AG04450 (cell line): ENCODE data around the gene ARHGAP19. TPM values are rescaled to one million over a fixed set of nuclear protein-coding genes. Genes with fewer than 3 reads are reported as not detected.

ENCODE experiments used
- CTCF ChIA-PET: fragments of 300-600, 350-600 bp; formaldehyde crosslinking; extraction: SDS; loops from one replicate; lab custom pipeline; 2022; ENCODE audit warnings: antibody characterized with exemption, inconsistent platforms; lab: Charles Lee
- POLR2A ChIA-PET: fragments of 350-600 bp; formaldehyde crosslinking; extraction: SDS; loops from one replicate; lab custom pipeline; 2021; ENCODE audit warnings: antibody characterized with exemption, inconsistent platforms; lab: Yijun Ruan, JAX
- DNase-seq: peaks from one replicate; pipeline ENCODE4 v3.0.0-alpha.2; 2011; ENCODE audit warnings: low read depth, low spot score
- H3K27ac ChIP-seq: one replicate; pipeline ENCODE4 v1.5.1; 2012; ENCODE audit warnings: low read depth, low read length, control low read depth
- H3K27me3 ChIP-seq: one replicate; pipeline ENCODE4 v1.6.0; 2012; ENCODE audit warnings: low read length; ENCODE audit not compliant: control insufficient read depth, insufficient read depth
- H3K4me3 ChIP-seq: 2 replicates; pipeline ENCODE4 v1.5.1; 2011; ENCODE audit warnings: mild to moderate bottlenecking, low read depth, low read length, control low read depth
- H3K9me3 ChIP-seq: 2 replicates; pipeline ENCODE4 v1.5.1; 2012; ENCODE audit warnings: low read length; ENCODE audit not compliant: control insufficient read depth, insufficient read depth
- polyA plus RNA-seq: library from polyadenylated mRNA; depleted of rRNA; stranded (reverse); fragments of >200 nt; gene quantifications from 2 replicates; pipeline ENCODE4 v1.2.3, GENCODE V29; 2011
- TF ChIP-seq, protein P1 (sequence below): IDR thresholded peaks from 2 replicates; pipeline ENCODE4 v1.5.1; 2011; ENCODE audit warnings: low read depth, low read length, control low read depth, inconsistent platforms

ARHGAP19 gene
- polyA plus RNA-seq, 1 experiment, result 8.6 TPM

GRCh38 chr10:97185326-97186058, 106.9 kb downstream of the ARHGAP19 start, which contains the start of gene SLIT1:
Gene SLIT1, minus strand, starts transcription at chr10:97185959. Its CDS starts 285 bp downstream, at chr10:97185674.
- DNase-seq, result no peak
- H3K4me3 ChIP-seq, result no peak within 1 kb of the TSS
- no peaks in the 10 kb centered on the region for H3K9me3 ChIP-seq
- H3K27me3 ChIP-seq, result peaks cover 78% of the 10 kb centered on the region
- TF ChIP-seq, protein P1, sequence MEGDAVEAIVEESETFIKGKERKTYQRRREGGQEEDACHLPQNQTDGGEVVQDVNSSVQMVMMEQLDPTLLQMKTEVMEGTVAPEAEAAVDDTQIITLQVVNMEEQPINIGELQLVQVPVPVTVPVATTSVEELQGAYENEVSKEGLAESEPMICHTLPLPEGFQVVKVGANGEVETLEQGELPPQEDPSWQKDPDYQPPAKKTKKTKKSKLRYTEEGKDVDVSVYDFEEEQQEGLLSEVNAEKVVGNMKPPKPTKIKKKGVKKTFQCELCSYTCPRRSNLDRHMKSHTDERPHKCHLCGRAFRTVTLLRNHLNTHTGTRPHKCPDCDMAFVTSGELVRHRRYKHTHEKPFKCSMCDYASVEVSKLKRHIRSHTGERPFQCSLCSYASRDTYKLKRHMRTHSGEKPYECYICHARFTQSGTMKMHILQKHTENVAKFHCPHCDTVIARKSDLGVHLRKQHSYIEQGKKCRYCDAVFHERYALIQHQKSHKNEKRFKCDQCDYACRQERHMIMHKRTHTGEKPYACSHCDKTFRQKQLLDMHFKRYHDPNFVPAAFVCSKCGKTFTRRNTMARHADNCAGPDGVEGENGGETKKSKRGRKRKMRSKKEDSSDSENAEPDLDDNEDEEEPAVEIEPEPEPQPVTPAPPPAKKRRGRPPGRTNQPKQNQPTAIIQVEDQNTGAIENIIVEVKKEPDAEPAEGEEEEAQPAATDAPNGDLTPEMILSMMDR, result no peak
- H3K27ac ChIP-seq, result no peak within 1 kb of the TSS
- POLR2A ChIA-PET, result no interaction called here
- CTCF ChIA-PET, result no interaction called here

DNA sequence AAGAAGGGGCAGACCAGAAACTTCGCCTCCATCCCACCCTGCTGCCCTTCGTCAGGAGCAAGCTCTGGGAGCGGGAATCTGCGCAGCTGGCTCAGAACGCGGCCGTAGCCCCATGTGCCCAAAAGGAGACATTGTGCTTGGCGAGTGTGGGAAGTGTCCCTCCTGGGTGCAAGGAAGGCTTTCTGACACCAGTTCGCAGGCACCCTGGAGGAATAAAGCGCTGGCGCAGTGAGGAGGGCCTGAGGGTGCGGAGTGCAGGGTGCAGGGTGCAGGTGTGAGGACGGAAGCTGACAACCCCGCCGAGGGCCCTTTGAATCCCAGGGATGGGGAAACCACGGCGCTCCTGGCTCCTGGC, 107.5 kb downstream of the ARHGAP19 start:
- Histone ChIP-seq H3K9me3 (no peaks in the 10 kb centered on the region), H3K27me3 (peaks cover 78% of the 10 kb centered on the region), H3K27ac (no peak overlapping the region), H3K4me3 (no peak overlapping the region)
- POLR2A ChIA-PET, result no interaction called here
- CTCF ChIA-PET, result no interaction called here
- DNase-seq, result no peak
- TF ChIP-seq, protein P1, result no peak

- ChIA-PET POLR2A (no interaction called here), CTCF (no interaction called here)
- no peak for DNase-seq
- H3K4me3 ChIP-seq, result no peak overlapping the region
- H3K9me3 ChIP-seq, result no peaks in the 10 kb centered on the region; the same call in 1 of the 2 replicates
- H3K27ac ChIP-seq, result no peak overlapping the region
- peaks cover 83% of the 10 kb centered on the region for H3K27me3 ChIP-seq
- TF ChIP-seq, protein P1, result no peak
These were observed 109.1 kb downstream of the ARHGAP19 start for GRCh38 chr10:97183314-97183713.

- H3K27ac ChIP-seq, result no peak overlapping the region
- ChIA-PET CTCF (interaction anchor here (0.6 to 1.2 kb wide), 2 partner anchors 110 to 418 kb away, joined by 3 to 4 read pairs; no protein-coding TSS in a partner anchor), POLR2A (no interaction called here)
- no peaks in the 10 kb centered on the region; the same call in 1 of the 2 replicates for H3K9me3 ChIP-seq
- no peak overlapping the region for H3K4me3 ChIP-seq
- H3K27me3 ChIP-seq, result peaks cover 81% of the 10 kb centered on the region
- TF ChIP-seq, protein P1, result no peak
- no peak for DNase-seq
These were observed 110.0 kb downstream of the ARHGAP19 start for GRCh38 chr10:97182288-97182990.

DNA sequence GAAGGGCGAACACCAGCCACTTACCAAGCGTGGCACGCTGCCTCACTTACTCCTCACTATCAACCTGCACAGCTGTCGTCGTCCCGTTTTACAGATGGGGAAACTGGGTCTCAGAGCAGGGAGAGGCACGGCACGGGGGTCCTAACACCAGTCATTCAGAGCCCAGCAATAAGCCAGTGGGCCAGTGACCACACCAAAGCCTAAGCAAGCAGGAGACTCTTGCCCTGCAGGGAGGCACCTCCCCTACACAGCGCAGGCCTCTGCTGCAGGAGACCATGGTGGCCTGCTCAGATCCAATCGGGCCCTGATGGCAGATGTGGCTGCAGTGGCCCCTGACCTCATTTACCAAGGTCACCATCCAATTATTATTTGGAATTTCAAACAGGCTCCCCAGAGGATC, 111.5 kb downstream of the ARHGAP19 start:
- CTCF ChIA-PET, result interaction anchor here (2.8 kb wide), 1 partner anchor 16 kb away, joined by 8 read pairs; no protein-coding TSS in a partner anchor
- H3K27ac ChIP-seq, result no peak overlapping the region
- no peaks in the 10 kb centered on the region; the same call in 1 of the 2 replicates for H3K9me3 ChIP-seq
- H3K4me3 ChIP-seq, result no peak overlapping the region
- TF ChIP-seq, protein P1, result no peak
- DNase-seq, result no peak
- POLR2A ChIA-PET, result no interaction called here
- H3K27me3 ChIP-seq, result peaks cover 77% of the 10 kb centered on the region
